Trophoblast cell (in vitro differentiated cells and primary cell): Measurements from ENCODE around the gene PRPSAP2.

Experiments used
- DNase-seq, 2 donors: peaks; one replicate each; pipeline ENCODE4 v3.0.0-alpha.2; 2016
- H2AFZ ChIP-seq: 2 replicates; pipeline ENCODE4 v1.6.1; 2013; ENCODE audit warnings: low read length, moderate library complexity, mild to moderate bottlenecking; ENCODE audit not compliant: insufficient read depth, poor library complexity
- H2AK5ac ChIP-seq: 2 replicates; pipeline ENCODE4 v1.6.1; 2013; ENCODE audit warnings: mild to moderate bottlenecking, low read length
- H2BK120ac ChIP-seq: 2 replicates; pipeline ENCODE4 v1.6.1; 2013; ENCODE audit warnings: low read length, mild to moderate bottlenecking, moderate library complexity; ENCODE audit not compliant: insufficient read depth, poor library complexity
- H2BK12ac ChIP-seq: 2 replicates; pipeline ENCODE4 v1.6.1; 2013; ENCODE audit warnings: mild to moderate bottlenecking, low read length, moderate library complexity
- H2BK5ac ChIP-seq: 2 replicates; pipeline ENCODE4 v1.6.1; 2013; ENCODE audit warnings: low read length, low read depth, moderate library complexity, mild to moderate bottlenecking; ENCODE audit not compliant: poor library complexity
- H3K14ac ChIP-seq: 2 replicates; pipeline ENCODE4 v1.6.1; 2013; ENCODE audit warnings: mild to moderate bottlenecking, low read length
- H3K18ac ChIP-seq: 2 replicates; pipeline ENCODE4 v1.6.1; 2013; ENCODE audit warnings: mild to moderate bottlenecking, low read length
- H3K23ac ChIP-seq: 2 replicates; pipeline ENCODE4 v1.6.1; 2013; ENCODE audit warnings: low read length
- H3K27ac ChIP-seq: 2 replicates; pipeline ENCODE4 v1.5.1; 2013; ENCODE audit warnings: low read depth, mild to moderate bottlenecking, inconsistent platforms, low read length, moderate library complexity
- H3K27me3 ChIP-seq: 2 replicates; pipeline ENCODE4 v1.6.1; 2013; ENCODE audit warnings: inconsistent platforms, mild to moderate bottlenecking, low read length, moderate library complexity; ENCODE audit not compliant: insufficient read depth
- H3K36me3 ChIP-seq, 2 experiments: 1 replicate in 1 of 2; 2 replicates in 1 of 2; pipeline ENCODE4 v1.6.1; 2013; ENCODE audit warnings: low read length in 2 of 2, mild to moderate bottlenecking in 2 of 2, moderate library complexity in 1 of 2; ENCODE audit not compliant: insufficient read depth in 2 of 2, control insufficient read depth in 1 of 2
- H3K4ac ChIP-seq: 2 replicates; pipeline ENCODE4 v1.6.1; 2013; ENCODE audit warnings: low read depth, mild to moderate bottlenecking, low read length, moderate library complexity
- H3K4me1 ChIP-seq, 2 experiments: 1 replicate in 1 of 2; 2 replicates in 1 of 2; pipeline ENCODE4 v1.6.1; 2013; ENCODE audit warnings: low read length in 2 of 2, mild to moderate bottlenecking in 2 of 2, moderate library complexity in 1 of 2; ENCODE audit not compliant: insufficient read depth in 2 of 2, control insufficient read depth in 1 of 2
- H3K4me2 ChIP-seq: 2 replicates; pipeline ENCODE4 v1.6.1; 2013; ENCODE audit warnings: inconsistent platforms, mild to moderate bottlenecking, low read length, moderate library complexity
- H3K4me3 ChIP-seq: 2 replicates; pipeline ENCODE4 v1.5.1; 2013; ENCODE audit warnings: mild to moderate bottlenecking, low read depth, low read length, inconsistent platforms
- H3K79me1 ChIP-seq: one replicate; pipeline ENCODE4 v1.6.1; 2013; ENCODE audit warnings: low read length
- H3K79me2 ChIP-seq: 2 replicates; pipeline ENCODE4 v1.6.1; 2013; ENCODE audit warnings: low read length, mild to moderate bottlenecking; ENCODE audit not compliant: control insufficient read depth, insufficient read depth, poor library complexity
- H3K9ac ChIP-seq: 2 replicates; pipeline ENCODE4 v1.6.1; 2013; ENCODE audit warnings: mild to moderate bottlenecking, low read length
- H3K9me3 ChIP-seq: 2 replicates; pipeline ENCODE4 v1.6.1; 2013; ENCODE audit warnings: low read depth, mild to moderate bottlenecking, control low read depth, inconsistent platforms, low read length; ENCODE audit not compliant: insufficient read depth
- H4K12ac ChIP-seq: 2 replicates; pipeline ENCODE4 v1.6.1; 2013; ENCODE audit warnings: low read depth, mild to moderate bottlenecking, low read length, moderate library complexity
- H4K8ac ChIP-seq: 2 replicates; pipeline ENCODE4 v1.6.1; 2013; ENCODE audit warnings: low read depth, mild to moderate bottlenecking, low read length, moderate library complexity
- H4K91ac ChIP-seq: one replicate; pipeline ENCODE4 v1.6.1; 2013; ENCODE audit warnings: low read depth, mild to moderate bottlenecking, low read length, moderate library complexity
- WGBS: extraction: QIAGEN DNeasy Blood & Tissue Kit; methylation state at CpG from one replicate; pipeline ENCODE4 v1.1.7; 2013; ENCODE audit warnings: missing lambda C conversion rate; ENCODE audit not compliant: insufficient read length, insufficient coverage; ENCODE audit errors: extremely low coverage; 5-methylcytosine and 5-hydroxymethylcytosine counted together

PRPSAP2 gene

GRCh38 chr17:18854956-18855355 is 3.0 kb upstream of the PRPSAP2 start:
- Histone ChIP-seq H3K4ac (no peak overlapping the region), H3K4me1 (peaks cover 0 to 3% of the 10 kb centered on the region in 2 experiments), H2AFZ (no peak overlapping the region), H3K14ac (no peak overlapping the region), H3K36me3 (no peaks in the 10 kb centered on the region), H3K9ac (no peak overlapping the region), H3K79me2 (peaks cover 3% of the 10 kb centered on the region), H3K23ac (no peak overlapping the region), H4K12ac (no peak overlapping the region), H2BK12ac (no peak overlapping the region), H3K4me2 (no peak overlapping the region), H2BK120ac (no peak overlapping the region), H3K27ac (no peak overlapping the region), H4K8ac (no peak overlapping the region), H3K18ac (no peak overlapping the region), H2BK5ac (no peak overlapping the region), H2AK5ac (no peak overlapping the region), H3K79me1 (peaks cover 6% of the 10 kb centered on the region), H3K4me3 (no peak overlapping the region), H3K9me3 (no peaks in the 10 kb centered on the region), H4K91ac (no peak overlapping the region), H3K27me3 (no peaks in the 10 kb centered on the region)
- no peak for DNase-seq
- WGBS = no CpG with 5 or more reads among the region's 7 CpGs

DNA sequence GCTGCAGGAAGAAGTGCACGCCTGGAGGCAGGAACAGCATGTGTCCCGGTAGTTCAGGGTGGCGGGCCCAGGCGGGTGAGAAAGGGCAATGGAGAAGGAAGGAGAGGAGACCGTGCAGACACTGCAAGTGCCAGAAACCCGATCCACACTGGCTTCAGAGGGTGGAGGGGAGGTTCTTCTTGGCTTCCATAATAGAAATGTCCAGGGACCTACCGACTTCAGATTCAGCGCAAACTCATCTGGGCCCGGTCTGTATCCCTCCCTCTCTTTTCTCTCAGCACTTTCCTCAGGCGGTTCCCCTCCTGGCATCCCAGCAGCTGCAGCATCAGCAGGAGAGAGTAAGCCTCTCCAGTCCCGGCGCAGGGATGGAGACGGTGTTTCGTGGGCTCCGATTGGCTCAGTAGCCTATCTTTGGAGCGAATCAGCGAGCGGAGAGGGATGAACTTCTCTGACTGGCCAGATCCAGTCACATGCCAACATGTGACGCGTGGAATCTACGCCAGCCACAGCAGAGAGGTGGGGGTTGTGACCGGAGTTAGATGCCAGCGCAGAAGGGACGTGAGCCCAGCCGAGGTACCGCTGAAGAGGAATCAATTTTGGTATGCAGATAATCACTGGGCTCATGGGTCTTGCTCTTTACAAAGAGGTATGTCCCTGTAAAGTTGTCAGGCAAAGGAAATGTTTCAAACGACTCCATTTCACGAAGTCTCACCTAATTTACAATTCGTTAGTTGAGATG is 1.9 kb upstream of the PRPSAP2 start:
- no CpG with 5 or more reads among the region's 29 CpGs for WGBS
- Histone ChIP-seq H3K4ac (no peak overlapping the region), H3K27me3 (no peaks in the 10 kb centered on the region), H3K18ac (no peak overlapping the region), H3K36me3 (no peaks in the 10 kb centered on the region), H2BK5ac (no peak overlapping the region), H3K79me2 (peaks cover 3% of the 10 kb centered on the region), H3K9me3 (no peaks in the 10 kb centered on the region), H3K4me2 (peak overlapping the region; percentile 88), H2BK120ac (no peak overlapping the region), H3K79me1 (peaks cover 6% of the 10 kb centered on the region), H3K23ac (no peak overlapping the region), H3K9ac (no peak overlapping the region), H3K14ac (no peak overlapping the region), H4K91ac (no peak overlapping the region), H2AK5ac (no peak overlapping the region), H3K27ac (no peak overlapping the region), H2BK12ac (no peak overlapping the region), H4K12ac (peak overlapping the region; percentile 60), H3K4me3 (peak overlapping the region; percentile 67), H2AFZ (peak overlapping the region; percentile 33), H4K8ac (peak overlapping the region; percentile 73), H3K4me1 (peaks cover 0 to 3% of the 10 kb centered on the region in 2 experiments)
- peak; percentile 91 to 97 for DNase-seq

DNA sequence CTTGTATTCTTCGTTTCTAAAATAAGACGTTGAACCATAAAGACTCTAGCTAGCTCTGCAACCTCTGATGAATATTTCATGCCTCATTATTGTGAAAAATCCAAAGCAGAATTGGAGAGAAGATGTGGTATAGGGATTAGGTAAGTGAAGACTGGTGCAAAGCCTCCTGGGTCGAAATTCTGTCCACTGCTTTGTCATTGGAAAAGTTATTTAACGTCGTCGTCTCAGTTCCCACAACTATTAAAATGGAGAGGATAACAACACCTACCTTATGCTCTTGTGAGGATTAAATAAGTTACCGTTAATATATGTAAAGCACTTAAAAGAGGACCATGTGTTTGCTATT is 1.4 kb upstream of the PRPSAP2 start:
- no peak overlapping the region for H2AK5ac ChIP-seq
- H3K18ac ChIP-seq = no peak overlapping the region
- H2BK12ac ChIP-seq = no peak overlapping the region
- H3K4me2 ChIP-seq = peak overlapping the region; percentile 88
- WGBS = no CpG with 5 or more reads among the region's 7 CpGs
- H3K27me3 ChIP-seq = no peaks in the 10 kb centered on the region
- DNase-seq = no peak
- H3K79me1 ChIP-seq = peaks cover 6% of the 10 kb centered on the region
- H2AFZ ChIP-seq = no peak overlapping the region
- H4K8ac ChIP-seq = no peak overlapping the region
- H3K9me3 ChIP-seq = no peaks in the 10 kb centered on the region
- no peak overlapping the region for H4K91ac ChIP-seq
- no peaks in the 10 kb centered on the region for H3K36me3 ChIP-seq
- no peak overlapping the region for H3K4me3 ChIP-seq
- H3K4me1 ChIP-seq = peaks cover 0 to 3% of the 10 kb centered on the region in 2 experiments
- no peak overlapping the region for H3K23ac ChIP-seq
- H2BK120ac ChIP-seq = no peak overlapping the region
- no peak overlapping the region for H3K9ac ChIP-seq
- H3K14ac ChIP-seq = no peak overlapping the region
- no peak overlapping the region for H4K12ac ChIP-seq
- no peak overlapping the region for H3K27ac ChIP-seq
- no peak overlapping the region for H2BK5ac ChIP-seq
- H3K4ac ChIP-seq = no peak overlapping the region
- peaks cover 3% of the 10 kb centered on the region for H3K79me2 ChIP-seq

- Histone ChIP-seq H3K4me2 (peak overlapping the region; percentile 78), H3K18ac (peak overlapping the region; percentile 94), H3K79me1 (peaks cover 6% of the 10 kb centered on the region), H3K9me3 (no peaks in the 10 kb centered on the region), H3K27ac (peak overlapping the region; percentile 79), H4K12ac (peak overlapping the region; percentile 88), H2BK5ac (peak overlapping the region; percentile 81), H2AFZ (peak overlapping the region; percentile 30), H3K27me3 (no peaks in the 10 kb centered on the region), H4K91ac (peak overlapping the region; percentile 55), H3K4ac (peak overlapping the region; percentile 85), H2AK5ac (no peak overlapping the region), H3K4me3 (peak overlapping the region; percentile 96), H3K23ac (no peak overlapping the region), H3K9ac (peak overlapping the region; percentile 77), H3K4me1 (peaks cover 0 to 3% of the 10 kb centered on the region in 2 experiments), H3K36me3 (no peaks in the 10 kb centered on the region), H2BK120ac (peak overlapping the region; percentile 95), H3K14ac (peak overlapping the region; percentile 72), H4K8ac (peak overlapping the region; percentile 84), H3K79me2 (peaks cover 3% of the 10 kb centered on the region), H2BK12ac (no peak overlapping the region)
- no CpG with 5 or more reads among the region's 12 CpGs for WGBS
- DNase-seq = peak in 1 of 2 donors; percentile 3
Measured at GRCh38 chr17:18858567-18859245, 775 bp downstream of the PRPSAP2 start.
